K562 (cell line): ENCODE results near the gene SLC25A48. TPM values are rescaled to one million over a fixed set of nuclear protein-coding genes. Genes with fewer than 3 reads are reported as not detected.

Experiments
- ATAC-seq: fragments of 200-7000 bp; cut with Tn5 transposase; 3 replicates; pipeline ENCODE4 v1.9.1; 2020; ENCODE audit warnings: moderate library complexity
- BruUV-seq: library from RNA; stranded (reverse); fragments of 400-500 nt; replicated peaks from 2 replicates; lab custom pipeline; 2021; lab: Mats Ljungman, UMichigan
- CTCF ChIA-PET: fragments of 300-600 bp; formaldehyde crosslinking; extraction: SDS; loops from one replicate; lab custom pipeline; 2021; ENCODE audit warnings: low intra/inter-chr PET ratio; lab: Yijun Ruan, JAX
- POLR2A ChIA-PET: fragments of 300-600, 350-650 bp; sonication (Branson Sonifier 250); formaldehyde crosslinking; extraction: SDS; loops from one replicate; lab custom pipeline; 2021; ENCODE audit warnings: antibody characterized with exemption, inconsistent platforms; lab: Yijun Ruan, JAX
- DNase-seq, 4 experiments: peaks; one replicate each; pipeline versions ENCODE4 v3.0.0 to v3.0.0-alpha.2; 2011 to 2018; ENCODE audit warnings: low spot score in 3 of 4, mixed read lengths in 3 of 4; ENCODE audit errors: extremely low read depth in 1 of 4
- FAIRE-seq: peaks from 2 replicates; lab custom pipeline; 2011; peaks lifted over from hg19 to GRCh38; lab: Jason Lieb, UNC
- H2AFZ ChIP-seq: 2 replicates; pipeline ENCODE4 v1.6.0; 2011; ENCODE audit warnings: low read depth, low read length, control low read depth, inconsistent platforms
- H3K27ac ChIP-seq: fragments of 200-600 bp; 3 replicates; pipeline ENCODE4 v1.8.0; 2011; ENCODE audit warnings: low read depth, mild to moderate bottlenecking, control low read depth, inconsistent platforms, low read length, moderate library complexity, mixed read lengths; ENCODE audit errors: extremely low read depth
- H3K27me3 ChIP-seq, 2 experiments: fragments of 300-600 bp in 1 of 2; 2 replicates in 1 of 2; 3 replicates in 1 of 2; pipeline versions ENCODE4 v1.6.0 to v1.8.0; 2011; ENCODE audit warnings: inconsistent platforms in 2 of 2, low read length in 2 of 2, mild to moderate bottlenecking in 1 of 2, mixed read lengths in 1 of 2, moderate library complexity in 1 of 2; ENCODE audit not compliant: control insufficient read depth in 2 of 2, insufficient read depth in 2 of 2
- H3K36me3 ChIP-seq: fragments of 300-600 bp; 3 replicates; pipeline ENCODE4 v1.8.0; 2011; ENCODE audit warnings: mild to moderate bottlenecking, low read length, inconsistent platforms; ENCODE audit not compliant: control insufficient read depth, insufficient read depth
- H3K4me1 ChIP-seq, 2 experiments: fragments of 200-600 bp in 1 of 2; replicated peaks in 1 of 2; 2 replicates in 1 of 2; 3 replicates in 1 of 2; pipeline versions ENCODE4 v1.5.1 to v1.8.0; 2011; ENCODE audit warnings: inconsistent platforms in 2 of 2, low read length in 2 of 2, mild to moderate bottlenecking in 1 of 2, mixed read lengths in 1 of 2, moderate library complexity in 1 of 2; ENCODE audit not compliant: control insufficient read depth in 2 of 2, insufficient read depth in 2 of 2
- H3K4me2 ChIP-seq: 2 replicates; pipeline ENCODE4 v1.6.1; 2011; ENCODE audit warnings: low read length, control low read depth, inconsistent platforms, mixed read lengths; ENCODE audit not compliant: insufficient read depth
- H3K4me3 ChIP-seq: fragments of 200-600 bp; sonication (generic), shearing (Covaris generic); 2 replicates; pipeline ENCODE4 v1.5.1; 2016; ENCODE audit warnings: control low read depth, inconsistent platforms
- H3K79me2 ChIP-seq: fragments of 200-600 bp; 3 replicates; pipeline ENCODE4 v1.8.0; 2011; ENCODE audit warnings: low read length, inconsistent platforms; ENCODE audit not compliant: control insufficient read depth, insufficient read depth
- H3K9ac ChIP-seq, 2 experiments: 2 replicates each; pipeline versions ENCODE4 v1.6.0 to v1.6.1; 2011; ENCODE audit warnings: low read depth in 2 of 2, low read length in 2 of 2, control low read depth in 1 of 2, inconsistent platforms in 1 of 2, mild to moderate bottlenecking in 1 of 2, mixed read lengths in 1 of 2; ENCODE audit not compliant: insufficient read depth in 1 of 2
- H3K9me1 ChIP-seq: one replicate; pipeline ENCODE4 v1.6.0; 2011; ENCODE audit warnings: inconsistent platforms, mild to moderate bottlenecking, low read length, moderate library complexity; ENCODE audit not compliant: control insufficient read depth, insufficient read depth
- H3K9me3 ChIP-seq: replicated peaks from 2 replicates; pipeline ENCODE4 v1.5.1; 2011; ENCODE audit warnings: low read depth, low read length, inconsistent platforms; ENCODE audit not compliant: control insufficient read depth, insufficient read depth
- H4K20me1 ChIP-seq: replicated peaks from 2 replicates; pipeline ENCODE4 v1.6.1; 2011; ENCODE audit warnings: low read length, inconsistent platforms, mixed read lengths; ENCODE audit not compliant: control insufficient read depth, insufficient read depth
- CEBPZ ChIP-seq: fragments of 150-350 bp; IDR thresholded peaks from 2 replicates; pipeline ENCODE4 v1.6.1; 2014; ENCODE audit warnings: low read depth, mild to moderate bottlenecking, low read length, borderline replicate concordance
- ETV1 ChIP-seq: fragments of 450-650 bp; conservative IDR thresholded peaks from 2 replicates; pipeline ENCODE4 v1.6.1; 2016; ENCODE audit warnings: missing genetic modification characterization, control low read depth, low read depth, missing compliant biosample characterization
- RCOR1 ChIP-seq, 2 experiments: IDR thresholded peaks; 2 replicates each; pipeline ENCODE4 v1.6.1; 2012; ENCODE audit warnings: low read depth in 2 of 2, low read length in 2 of 2, borderline replicate concordance in 1 of 2, improper control_type of control experiment in 1 of 2
- SMC3 ChIP-seq: conservative IDR thresholded peaks from 2 replicates; pipeline ENCODE4 v1.6.1; 2011; ENCODE audit warnings: low read depth, low read length, improper control_type of control experiment; ENCODE audit not compliant: insufficient read depth
- SREBF2 ChIP-seq: sonication (generic); formaldehyde crosslinking; IDR thresholded peaks from 2 replicates; pipeline ENCODE4 v1.4.0; 2020; ENCODE audit warnings: mild to moderate bottlenecking, missing genetic modification reagents
- WGBS: fragments of 100-300 bp; shearing (Covaris generic); methylation state at CpG from one replicate; pipeline ENCODE4 v1.1.6; 2016; ENCODE audit warnings: low coverage, mixed read lengths; ENCODE audit not compliant: insufficient coverage; ENCODE audit errors: missing lambda C conversion rate; 5-methylcytosine and 5-hydroxymethylcytosine counted together
- in situ Hi-C: fragments of 300-500 bp; cut with MboI; formaldehyde crosslinking; loops from 4 replicates; pipeline ENCODE4 v1.15.0; 2018; ENCODE audit warnings: inconsistent platforms, mixed read lengths
- intact Hi-C: fragments of 100-400 bp; cut with micrococcal nuclease; formaldehyde crosslinking; loops from 2 replicates; pipeline ENCODE4 v1.14.2; 2022
- polyA plus RNA-seq, 8 experiments: library from polyadenylated mRNA; depleted of rRNA in 4 of 8; stranded (reverse) in 5 of 8; unstranded in 3 of 8; fragments of >200 nt; fragmentation: Nextera tagmentation in 2 of 8; fragmentation: Illumina TruSeq in 1 of 8; extraction: Ambion mirVana in 2 of 8; extraction: Trizol in 1 of 8; gene quantifications; 2 replicates each; pipeline versions ENCODE4 v1.2.1 to v1.2.3, GENCODE V29; 2011 to 2014; ENCODE audit warnings: inconsistent platforms in 1 of 8, missing spikeins in 1 of 8
- total RNA-seq, 7 experiments: library from RNA; depleted of rRNA in 6 of 7; stranded (reverse); fragments of >200 nt in 6 of 7; fragmentation: Illumina TruSeq in 2 of 7; extraction: Trizol in 2 of 7; gene quantifications; 2 replicates each; pipeline versions ENCODE4 v1.2.1 to v1.2.3, GENCODE V29; 2011 to 2021; ENCODE audit warnings: low replicate concordance in 1 of 7
- TF ChIP-seq, protein P1 (sequence below), 2 experiments: IDR thresholded peaks; 2 replicates each; pipeline ENCODE4 v1.6.1; 2011; ENCODE audit warnings: borderline replicate concordance in 1 of 2, control low read depth in 1 of 2, low read depth in 1 of 2, low read length in 1 of 2, mild to moderate bottlenecking in 1 of 2, mixed read lengths in 1 of 2, moderate library complexity in 1 of 2; ENCODE audit not compliant: insufficient read depth in 1 of 2, insufficient read length in 1 of 2, poor library complexity in 1 of 2, severe bottlenecking in 1 of 2; ENCODE audit errors: extremely low read depth in 1 of 2
- TF ChIP-seq, protein P2 (sequence below), 2 experiments: IDR thresholded peaks in 1 of 2; conservative IDR thresholded peaks in 1 of 2; 2 replicates each; pipeline ENCODE4 v1.6.1; 2016; ENCODE audit warnings: low read depth in 2 of 2, mild to moderate bottlenecking in 1 of 2, missing compliant biosample characterization in 1 of 2, missing genetic modification characterization in 1 of 2, moderate library complexity in 1 of 2

The SLC25A48 gene
- total and polyA plus RNA-seq, 9 of the 15 experiments (the other 6 are each of a cell fraction or from before 2014, with no cell fraction given) = 0.08 to 0.35 (median 0.23) TPM; not detected in 1

- DNase-seq (peak; percentile 72 to 78 (median 75)), FAIRE-seq (peak; percentile 75), ATAC-seq (peak; percentile 83)
- no peak overlapping the region for H3K9ac ChIP-seq
- H3K27ac ChIP-seq = no peak overlapping the region
- no peaks in the 10 kb centered on the region for H3K9me3 ChIP-seq
- H3K9me1 ChIP-seq = no peaks in the 10 kb centered on the region
- H3K4me3 ChIP-seq = no peak overlapping the region
- ChIA-PET CTCF (interaction anchor here (0.7 to 1.9 kb wide), 5 partner anchors 232 to 368 kb away, joined by 3 to 17 read pairs (median 4); no protein-coding TSS in a partner anchor), POLR2A (interaction anchor here (0.7 to 1.2 kb wide), 3 partner anchors 8 to 269 kb away, joined by 3 read pairs; no protein-coding TSS in a partner anchor)
- intact Hi-C loops = loop anchor here (2.0 to 5.0 kb wide), 3 partner anchors 269 to 363 kb away; no protein-coding TSS in a partner anchor
- BruUV-seq = no TSS peak
- 6% methylated on average over 17 of the region's 19 CpGs for WGBS
- H3K4me2 ChIP-seq = peak overlapping the region; percentile 31; the same call in 1 of the 2 replicates
- in situ Hi-C loops = loop anchor here (5.0 kb wide), 1 partner anchor 273 kb away; no protein-coding TSS in a partner anchor
- H4K20me1 ChIP-seq = peaks cover 3% of the 10 kb centered on the region; the same call in 1 of the 2 replicates
- no peaks in the 10 kb centered on the region for H3K36me3 ChIP-seq
- 0 out of 2 replicates have a peak overlapping the region, but pooled peaks have one; percentile 25 for H2AFZ ChIP-seq
- peaks cover 2 to 63% of the 10 kb centered on the region in 2 experiments; a peak in 3 of 5 replicates for H3K27me3 ChIP-seq
- no peaks in the 10 kb centered on the region for H3K79me2 ChIP-seq
- peaks cover 0 to 5% of the 10 kb centered on the region in 2 experiments; a peak in 1 of 5 replicates for H3K4me1 ChIP-seq
- TF ChIP-seq, protein P1, sequence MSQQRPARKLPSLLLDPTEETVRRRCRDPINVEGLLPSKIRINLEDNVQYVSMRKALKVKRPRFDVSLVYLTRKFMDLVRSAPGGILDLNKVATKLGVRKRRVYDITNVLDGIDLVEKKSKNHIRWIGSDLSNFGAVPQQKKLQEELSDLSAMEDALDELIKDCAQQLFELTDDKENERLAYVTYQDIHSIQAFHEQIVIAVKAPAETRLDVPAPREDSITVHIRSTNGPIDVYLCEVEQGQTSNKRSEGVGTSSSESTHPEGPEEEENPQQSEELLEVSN (IDR thresholded peaks at IDR 0.05; ENCODE audit: borderline replicate concordance in 1 of 2, extremely low read depth in 1 of 2, insufficient read depth in 1 of 2, insufficient read length in 1 of 2, low read depth in 1 of 2, low read length in 1 of 2, poor library complexity in 1 of 2, severe bottlenecking in 1 of 2) = peak in 1 of 2 experiments; percentile 11
- TF ChIP-seq SREBF2 (CRISPR knock-in tag) (no peak), ETV1 (tag) (peak; percentile 57), RCOR1 (IDR thresholded peaks at IDR 0.05; ENCODE audit: borderline replicate concordance in 1 of 2, low read depth in 2 of 2, low read length in 2 of 2) (peak in 1 of 2 experiments; percentile 44; a peak in 1 of 4 replicates), CEBPZ (no peak), SMC3 (peak; percentile 74)
- TF ChIP-seq, protein P2, sequence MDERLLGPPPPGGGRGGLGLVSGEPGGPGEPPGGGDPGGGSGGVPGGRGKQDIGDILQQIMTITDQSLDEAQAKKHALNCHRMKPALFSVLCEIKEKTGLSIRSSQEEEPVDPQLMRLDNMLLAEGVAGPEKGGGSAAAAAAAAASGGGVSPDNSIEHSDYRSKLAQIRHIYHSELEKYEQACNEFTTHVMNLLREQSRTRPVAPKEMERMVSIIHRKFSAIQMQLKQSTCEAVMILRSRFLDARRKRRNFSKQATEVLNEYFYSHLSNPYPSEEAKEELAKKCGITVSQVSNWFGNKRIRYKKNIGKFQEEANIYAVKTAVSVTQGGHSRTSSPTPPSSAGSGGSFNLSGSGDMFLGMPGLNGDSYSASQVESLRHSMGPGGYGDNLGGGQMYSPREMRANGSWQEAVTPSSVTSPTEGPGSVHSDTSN (CRISPR knock-in tag; IDR thresholded peaks at IDR 0.05; ENCODE audit: low read depth) = no peak
- TF ChIP-seq, protein P2 (tag; conservative IDR thresholded peaks at IDR 0.05; ENCODE audit: low read depth) = no peak
Measured at GRCh38 chr5:135829681-135830383, 4.6 kb upstream of the SLC25A48 start.
